Right atrium auricular region (tissue), 2 donors: ENCODE measurements around the gene SH3BP5L. TPM values are rescaled to one million over a fixed set of nuclear protein-coding genes. Genes with fewer than 3 reads are reported as not detected.
"Not testable (repeated sequence)": the region's sequence is repeated elsewhere in the genome, so short reads cannot be mapped to it uniquely, and the experiment has no call there.

Experiments used
- DNase-seq: peaks from one replicate; pipeline ENCODE4 v3.0.0-alpha.2; 2019; ENCODE audit warnings: low spot score
- H3K27ac ChIP-seq, 2 donors: fragments of 200-600 bp; sonication (generic); 1 replicate in 1 of 2; 2 replicates in 1 of 2; pipeline ENCODE4 v1.5.1; 2016 to 2019
- H3K27me3 ChIP-seq, 2 donors: fragments of 200-600 bp; sonication (generic); one replicate each; pipeline versions ENCODE4 v1.5.1 to v1.6.0; 2017 to 2019
- H3K36me3 ChIP-seq: fragments of 200-600 bp; sonication (generic); one replicate; pipeline ENCODE4 v1.5.1; 2016
- H3K4me1 ChIP-seq, 2 donors: fragments of 200-600 bp; sonication (generic); one replicate each; pipeline versions ENCODE4 v1.5.1 to v1.6.0; 2017 to 2019
- H3K4me3 ChIP-seq, 2 donors: fragments of 200-600 bp; sonication (generic); 1 replicate in 1 of 2; 2 replicates in 1 of 2; pipeline ENCODE4 v1.5.1; 2017 to 2019; ENCODE audit warnings: mild to moderate bottlenecking in 1 of 2, moderate library complexity in 1 of 2
- H3K9me3 ChIP-seq, 2 donors: fragments of 200-600 bp; sonication (generic); one replicate each; pipeline ENCODE4 v1.5.1; 2019
- CTCF ChIP-seq, 2 donors: fragments of 200-600 bp; sonication (generic); IDR thresholded peaks; one replicate each; pipeline ENCODE4 v1.5.1; 2019; ENCODE audit warnings: antibody characterized with exemption in 2 of 2
- total RNA-seq, 2 donors: library from RNA; depleted of rRNA; stranded (reverse); fragments of >200 nt; gene quantifications; one replicate each; pipeline ENCODE4 v1.1.0, GENCODE V29; 2016

The SH3BP5L gene
- total RNA-seq, 2 donors from 2014 or later = 13.6 to 18.5 TPM

- H3K36me3 ChIP-seq = no peaks in the 10 kb centered on the region
- H3K27me3 ChIP-seq = no peaks in the 10 kb centered on the region
- no peak overlapping the region for H3K27ac ChIP-seq
- H3K9me3 ChIP-seq = no peaks in the 10 kb centered on the region
- no peak for TF ChIP-seq CTCF (IDR thresholded peaks at IDR 0.05)
- H3K4me1 ChIP-seq = no peaks in the 10 kb centered on the region
- H3K4me3 ChIP-seq = no peak overlapping the region
- DNase-seq = no peak
These were observed 23.3 kb downstream of the SH3BP5L start for GRCh38 chr1:248802454-248802853.

- Histone ChIP-seq H3K4me3 (no peak overlapping the region), H3K4me1 (no peaks in the 10 kb centered on the region), H3K27me3 (no peaks in the 10 kb centered on the region), H3K27ac (no peak overlapping the region), H3K9me3 (peaks cover 0 to 2% of the 10 kb centered on the region in 2 donors), H3K36me3 (no peaks in the 10 kb centered on the region)
- TF ChIP-seq CTCF (IDR thresholded peaks at IDR 0.05) = no peak
- DNase-seq = no peak
These were observed 25.3 kb downstream of the SH3BP5L start for GRCh38 chr1:248800459-248800858.

GRCh38 chr1:248798791-248799190 lies 26.9 kb downstream of the SH3BP5L start:
- Histone ChIP-seq H3K4me1 (no peaks in the 10 kb centered on the region), H3K27me3 (no peaks in the 10 kb centered on the region), H3K36me3 (no peaks in the 10 kb centered on the region), H3K27ac (no peak overlapping the region), H3K4me3 (no peak overlapping the region), H3K9me3 (peaks cover 0 to 17% of the 10 kb centered on the region in 2 donors)
- no peak for TF ChIP-seq CTCF (IDR thresholded peaks at IDR 0.05)
- no peak for DNase-seq

GRCh38 chr1:248794663-248795062 lies 31.1 kb downstream of the SH3BP5L start:
- H3K27ac ChIP-seq, DNase-seq, H3K4me1 ChIP-seq, H3K36me3 ChIP-seq, H3K4me3 ChIP-seq, H3K27me3 ChIP-seq: not testable (repeated sequence)
- H3K9me3 ChIP-seq = peaks cover 0 to 17% of the 10 kb centered on the region in 2 donors

GRCh38 chr1:248793592-248793991 lies 32.1 kb downstream of the SH3BP5L start:
- Histone ChIP-seq H3K27me3 (no peaks in the 10 kb centered on the region), H3K4me1 (no peaks in the 10 kb centered on the region), H3K4me3 (no peak overlapping the region), H3K36me3 (no peaks in the 10 kb centered on the region), H3K9me3 (peaks cover 0 to 17% of the 10 kb centered on the region in 2 donors), H3K27ac (no peak overlapping the region)
- no peak for DNase-seq
- no peak for TF ChIP-seq CTCF (IDR thresholded peaks at IDR 0.05)

GRCh38 chr1:248792342-248792741 lies 33.4 kb downstream of the SH3BP5L start:
- DNase-seq = no peak
- H3K36me3 ChIP-seq = no peaks in the 10 kb centered on the region
- TF ChIP-seq CTCF (IDR thresholded peaks at IDR 0.05) = no peak
- no peaks in the 10 kb centered on the region for H3K4me1 ChIP-seq
- H3K4me3 ChIP-seq = no peak overlapping the region
- H3K9me3 ChIP-seq = peaks cover 0 to 17% of the 10 kb centered on the region in 2 donors
- no peak overlapping the region for H3K27ac ChIP-seq
- no peaks in the 10 kb centered on the region for H3K27me3 ChIP-seq
